OCI-LY3 (cell line): ENCODE measurements around the gene LSM5.

Source experiments
- CTCF ChIP-seq: fragments of 200-600, 300-600 bp; sonication (generic); IDR thresholded peaks from 2 replicates; pipeline ENCODE4 v1.5.1; 2014; ENCODE audit warnings: antibody characterized with exemption, low read length, low read depth
- EZH2phosphoT487 ChIP-seq: fragments of 200-600 bp; shearing (Covaris generic); IDR thresholded peaks from 2 replicates; pipeline ENCODE4 v1.6.1; 2018; ENCODE audit warnings: antibody characterized with exemption, mixed run types, low read depth

DNA sequence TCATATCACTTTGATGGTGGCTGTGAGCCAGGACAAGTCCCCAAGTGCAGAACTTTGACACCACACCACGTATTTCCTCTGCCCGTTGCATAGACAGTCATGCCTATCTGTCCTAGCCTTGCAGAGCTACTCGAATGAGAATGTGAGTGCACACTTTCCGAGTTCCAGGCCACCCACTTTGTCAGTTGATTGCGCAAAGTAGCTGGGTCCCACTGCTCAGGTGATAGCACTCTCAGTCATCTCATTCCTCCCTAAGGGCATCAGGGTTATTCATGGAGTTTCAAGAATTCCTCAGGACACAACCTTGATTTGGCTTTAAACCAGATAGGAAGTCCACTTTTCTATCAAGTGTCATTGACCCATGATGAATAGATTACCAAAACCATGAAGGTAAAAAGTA lies 19.3 kb downstream of the LSM5 start:
- TF ChIP-seq CTCF (no peak), EZH2phosphoT487 (no peak)
